BJ (cell line): Measurements from ENCODE around the gene RASGRF1. TPM values are rescaled to one million over a fixed set of nuclear protein-coding genes. Genes with fewer than 3 reads are reported as not detected.

Experiments used
- CTCF ChIA-PET: fragments of 350-600 bp; formaldehyde crosslinking; extraction: SDS; loops from one replicate; lab custom pipeline; 2021; ENCODE audit warnings: antibody characterized with exemption, inconsistent platforms; lab: Yijun Ruan, JAX
- POLR2A ChIA-PET: fragments of 300-600 bp; sonication (Branson Sonifier 250); formaldehyde crosslinking; extraction: SDS; loops from one replicate; lab custom pipeline; 2021; ENCODE audit warnings: antibody characterized with exemption; lab: Charles Lee
- DNase-seq: peaks from one replicate; pipeline ENCODE4 v3.0.0-alpha.2; 2011; ENCODE audit warnings: low read depth
- H3K27me3 ChIP-seq: 2 replicates; pipeline ENCODE4 v1.6.0; 2011; ENCODE audit warnings: low read length; ENCODE audit not compliant: control insufficient read depth, insufficient read depth
- H3K36me3 ChIP-seq: 2 replicates; pipeline ENCODE4 v1.5.1; 2011; ENCODE audit warnings: low read length; ENCODE audit not compliant: control insufficient read depth, insufficient read depth
- H3K4me3 ChIP-seq: 2 replicates; pipeline ENCODE4 v1.5.1; 2011; ENCODE audit warnings: low read depth, mild to moderate bottlenecking, control low read depth, low read length
- CTCF ChIP-seq: IDR thresholded peaks from 2 replicates; pipeline ENCODE4 v1.5.1; 2011; ENCODE audit warnings: low read depth, mild to moderate bottlenecking, control low read depth, inconsistent platforms, low read length, moderate library complexity; ENCODE audit not compliant: insufficient read depth
- polyA plus RNA-seq: library from polyadenylated mRNA; depleted of rRNA; stranded (reverse); fragments of >200 nt; gene quantifications from 2 replicates; pipeline ENCODE4 v1.2.3, GENCODE V29; 2011

RASGRF1 gene
- polyA plus RNA-seq, 1 experiment = 0.31 TPM

DNA sequence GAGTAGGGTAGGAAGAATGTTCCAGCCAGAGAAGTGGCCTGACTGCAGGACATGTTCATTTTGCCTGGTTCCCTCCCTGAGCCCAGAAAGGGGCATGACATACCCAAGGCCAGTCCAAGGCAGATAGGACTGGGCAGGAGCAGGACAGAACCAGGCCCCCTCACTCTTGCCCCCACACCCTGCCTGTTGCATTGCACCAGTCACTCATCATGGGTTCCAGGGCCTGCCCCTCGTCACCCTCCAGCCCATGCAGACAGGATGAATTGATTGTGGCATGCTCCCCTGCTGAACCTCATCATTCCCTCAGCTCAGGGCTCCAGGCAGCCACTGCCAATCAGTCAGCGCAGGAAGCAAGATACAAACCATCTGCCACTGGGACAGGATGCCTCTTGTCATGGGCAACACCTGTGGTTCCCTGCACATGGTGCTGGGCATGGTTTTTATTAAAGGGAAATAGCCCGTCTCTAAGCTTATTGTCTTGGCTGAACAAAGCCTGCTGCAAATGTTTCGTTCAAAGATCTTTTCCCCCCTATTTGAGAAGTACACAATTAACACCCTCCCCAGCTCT is 48.9 kb downstream of the RASGRF1 start:
- no peak for DNase-seq
- TF ChIP-seq CTCF = no peak
- ChIA-PET POLR2A (no interaction called here), CTCF (interaction anchor here (0.9 to 4.0 kb wide), 2 partner anchors 14 to 142 kb away, joined by 3 to 14 read pairs; no protein-coding TSS in a partner anchor)
- Histone ChIP-seq H3K27me3 (peaks cover under 1% of the 10 kb centered on the region; the same call in 1 of the 2 replicates), H3K4me3 (no peak overlapping the region), H3K36me3 (no peaks in the 10 kb centered on the region)

DNA sequence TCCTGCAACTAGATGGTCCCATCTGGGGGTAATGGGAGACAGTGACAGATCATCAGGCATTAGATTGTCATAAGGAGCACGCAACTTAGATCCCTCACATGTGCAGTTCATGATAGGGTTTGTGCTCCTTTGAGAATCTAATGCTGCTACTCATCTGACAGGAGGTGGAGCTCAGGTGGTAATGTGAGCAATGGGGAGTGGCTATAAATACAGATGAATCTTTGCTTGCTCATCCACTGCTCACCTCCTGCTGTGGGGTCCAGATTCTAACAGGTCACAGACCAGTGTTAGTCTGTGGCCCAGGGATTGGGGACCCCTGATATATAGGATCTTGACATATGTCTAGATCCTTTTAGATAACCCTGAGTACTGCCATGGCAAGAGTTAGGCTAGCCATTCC is 52.7 kb downstream of the RASGRF1 start:
- ChIA-PET CTCF (interaction anchor here (1.2 to 3.2 kb wide), 2 partner anchors 10 to 147 kb away, joined by 6 to 11 read pairs; no protein-coding TSS in a partner anchor), POLR2A (no interaction called here)
- H3K27me3 ChIP-seq = peaks cover 3% of the 10 kb centered on the region; the same call in 1 of the 2 replicates
- H3K36me3 ChIP-seq = no peaks in the 10 kb centered on the region
- DNase-seq = no peak
- H3K4me3 ChIP-seq = no peak overlapping the region
- TF ChIP-seq CTCF = no peak

- TF ChIP-seq CTCF = no peak
- POLR2A ChIA-PET = no interaction called here
- CTCF ChIA-PET = interaction anchor here (1.0 to 3.2 kb wide), 2 partner anchors 8 to 12 kb away, joined by 4 to 11 read pairs; no protein-coding TSS in a partner anchor
Observed at GRCh38 chr15:79036323-79036722, 54.3 kb downstream of the RASGRF1 start.

GRCh38 chr15:79035814-79036213 is 54.8 kb downstream of the RASGRF1 start:
- no peak for DNase-seq
- no peak overlapping the region for H3K4me3 ChIP-seq
- peaks cover 3% of the 10 kb centered on the region; the same call in 1 of the 2 replicates for H3K27me3 ChIP-seq
- POLR2A ChIA-PET = no interaction called here
- CTCF ChIA-PET = interaction anchor here (0.8 to 3.2 kb wide), 3 partner anchors 8 to 149 kb away, joined by 3 to 11 read pairs (median 4); no protein-coding TSS in a partner anchor
- no peak for TF ChIP-seq CTCF
- H3K36me3 ChIP-seq = no peaks in the 10 kb centered on the region

More at GRCh38 chr15:79036323-79036722, 54.3 kb downstream of the RASGRF1 start:
- Histone ChIP-seq H3K36me3 (no peaks in the 10 kb centered on the region), H3K27me3 (peaks cover 3% of the 10 kb centered on the region; the same call in 1 of the 2 replicates), H3K4me3 (no peak overlapping the region)
- no peak for DNase-seq

- ChIA-PET POLR2A (no interaction called here), CTCF (interaction anchor here (0.6 to 0.8 kb wide), 2 partner anchors 120 to 149 kb away, joined by 3 read pairs; no protein-coding TSS in a partner anchor)
- no peaks in the 10 kb centered on the region for H3K36me3 ChIP-seq
- H3K27me3 ChIP-seq = peaks cover 3% of the 10 kb centered on the region; the same call in 1 of the 2 replicates
- H3K4me3 ChIP-seq = no peak overlapping the region
- peak; percentile 25; the same call in 1 of the 2 replicates for TF ChIP-seq CTCF
- DNase-seq = no peak
Observed at GRCh38 chr15:79035111-79035601, 55.4 kb downstream of the RASGRF1 start.
